Karpas-422 (cell line): Measurements from ENCODE around the gene COL8A2. TPM values are rescaled to one million over a fixed set of nuclear protein-coding genes. Genes with fewer than 3 reads are reported as not detected.

Source experiments
- DNase-seq: peaks from one replicate; pipeline ENCODE4 v3.0.0-alpha.2; 2015
- H2AFZ ChIP-seq: fragments of 200-600 bp; sonication (generic); 2 replicates; pipeline ENCODE4 v1.6.1; 2014; ENCODE audit warnings: antibody characterized with exemption, low read length, mixed read lengths
- H3K27ac ChIP-seq: fragments of 200-600 bp; sonication (generic); 2 replicates; pipeline ENCODE4 v1.5.1; 2014; ENCODE audit warnings: mild to moderate bottlenecking, low read length, moderate library complexity
- H3K27me3 ChIP-seq: fragments of 200-600 bp; sonication (generic); 2 replicates; pipeline ENCODE4 v1.6.1; 2014; ENCODE audit warnings: low read length, mixed read lengths
- H3K36me3 ChIP-seq: fragments of 200-600 bp; sonication (generic); 2 replicates; pipeline ENCODE4 v1.6.1; 2014; ENCODE audit warnings: low read length, mixed read lengths; ENCODE audit not compliant: insufficient read depth
- H3K4me1 ChIP-seq: fragments of 200-600 bp; sonication (generic); 2 replicates; pipeline ENCODE4 v1.6.1; 2014; ENCODE audit warnings: mild to moderate bottlenecking, low read length, mixed read lengths
- H3K4me2 ChIP-seq: fragments of 200-600 bp; sonication (generic); 2 replicates; pipeline ENCODE4 v1.6.1; 2014; ENCODE audit warnings: low read length, low read depth, mild to moderate bottlenecking; ENCODE audit not compliant: poor library complexity, severe bottlenecking
- H3K4me3 ChIP-seq: fragments of 200-600 bp; sonication (generic); 2 replicates; pipeline ENCODE4 v1.5.1; 2014; ENCODE audit warnings: mild to moderate bottlenecking, antibody characterized with exemption, low read length, mixed read lengths
- H3K79me2 ChIP-seq: fragments of 200-600 bp; sonication (generic); 2 replicates; pipeline ENCODE4 v1.6.1; 2014; ENCODE audit warnings: mild to moderate bottlenecking, low read length, mixed read lengths
- H3K9ac ChIP-seq: fragments of 200-600 bp; sonication (generic); 2 replicates; pipeline ENCODE4 v1.6.0; 2014; ENCODE audit warnings: low read length
- H3K9me2 ChIP-seq: fragments of 200-600 bp; sonication (generic), shearing (Covaris generic); replicated peaks from 2 replicates; pipeline ENCODE4 v1.6.0; 2014; ENCODE audit warnings: mild to moderate bottlenecking, low read length, moderate library complexity; ENCODE audit not compliant: insufficient read depth
- H3K9me3 ChIP-seq: fragments of 300-700, 200-600 bp; sonication (generic); 2 replicates; pipeline ENCODE4 v1.6.1; 2014; ENCODE audit warnings: low read length, mixed read lengths
- H4K20me1 ChIP-seq: fragments of 200-600 bp; sonication (generic); 2 replicates; pipeline ENCODE4 v1.6.1; 2014; ENCODE audit warnings: mild to moderate bottlenecking, antibody characterized with exemption, low read length, low read depth; ENCODE audit not compliant: insufficient read depth
- total RNA-seq: library from RNA; depleted of rRNA; stranded (reverse); fragments of >200 nt; shearing (Covaris generic); gene quantifications from 2 replicates; pipeline ENCODE4 v1.2.3, GENCODE V29; 2014; ENCODE audit warnings: low replicate concordance

COL8A2 gene
- total RNA-seq, 1 experiment from 2014 or later, result not detected

DNA sequence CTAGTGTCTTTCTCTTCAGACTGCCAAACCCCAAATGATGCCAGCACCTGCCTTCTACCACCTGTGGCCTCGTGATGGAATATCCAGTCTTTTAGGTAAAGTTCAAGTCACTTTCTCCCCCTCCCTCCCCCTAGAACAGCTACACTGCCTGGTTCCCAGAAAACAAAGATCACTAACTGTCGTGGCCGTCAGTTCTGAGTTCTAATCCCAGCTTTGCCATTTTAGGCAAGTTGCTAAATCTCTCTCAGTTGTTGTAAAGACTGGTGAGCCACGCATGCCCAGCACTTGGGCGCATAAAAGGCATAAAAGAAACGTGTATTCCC is 24.9 kb upstream of the COL8A2 start:
- Histone ChIP-seq H3K9ac (peak overlapping the region; percentile 58), H3K4me2 (peak overlapping the region; percentile 69), H3K9me3 (no peaks in the 10 kb centered on the region; the same call in 1 of the 2 replicates), H3K27me3 (no peaks in the 10 kb centered on the region), H3K4me3 (peak overlapping the region; percentile 56), H4K20me1 (no peaks in the 10 kb centered on the region), H3K27ac (peak overlapping the region; percentile 51), H3K9me2 (no peaks in the 10 kb centered on the region), H2AFZ (peak overlapping the region; percentile 62), H3K79me2 (peaks cover 34% of the 10 kb centered on the region), H3K36me3 (peaks cover 12% of the 10 kb centered on the region), H3K4me1 (peaks cover 35% of the 10 kb centered on the region)
- no peak for DNase-seq

DNA sequence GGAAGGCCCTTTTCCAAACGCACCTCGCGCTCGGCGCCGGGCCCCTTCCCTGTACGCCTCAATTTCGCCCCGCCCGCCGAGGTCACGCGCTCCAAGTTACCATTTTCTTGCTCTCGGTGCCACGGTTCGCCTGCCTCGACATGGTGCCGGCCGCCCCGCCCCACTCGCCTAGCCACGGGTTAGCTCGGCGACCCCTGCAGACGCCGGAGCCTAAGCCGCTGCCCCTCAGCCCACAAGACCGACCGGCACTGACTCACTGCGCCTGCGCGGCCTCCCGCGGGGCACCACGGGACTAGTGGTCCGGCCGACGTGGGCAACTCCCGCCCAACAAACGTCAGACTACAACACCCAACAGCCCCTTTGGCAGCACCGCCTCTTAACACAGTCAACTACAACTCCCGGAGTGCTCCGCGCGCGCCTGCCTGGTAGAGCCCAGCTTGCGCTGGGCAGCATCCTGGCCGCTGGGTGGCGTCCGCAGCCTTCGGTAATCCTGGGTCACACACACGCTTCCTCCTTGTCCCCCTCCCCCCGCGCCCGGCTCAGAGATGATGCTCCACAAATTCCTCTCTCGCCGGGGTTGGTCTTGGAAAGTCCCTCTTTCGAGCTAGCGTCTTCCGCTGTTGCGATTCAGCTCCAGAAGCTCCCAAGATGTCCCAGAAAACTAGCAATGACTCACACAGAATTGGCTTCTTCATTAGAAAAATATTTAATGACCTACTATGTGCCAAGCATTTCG is 24.4 kb upstream of the COL8A2 start, which contains the start of gene TRAPPC3:
TSS of gene TRAPPC3 (minus strand) at position 250 of the 736 bp plus-strand sequence. CDS start at position 142, 108 bp downstream.
- H3K36me3 ChIP-seq, result peaks cover 12% of the 10 kb centered on the region
- H3K27me3 ChIP-seq, result no peaks in the 10 kb centered on the region
- H3K9ac ChIP-seq, result peak within 1 kb of the TSS; percentile 77
- no peaks in the 10 kb centered on the region for H4K20me1 ChIP-seq
- peaks cover 33% of the 10 kb centered on the region for H3K4me1 ChIP-seq
- H3K27ac ChIP-seq, result peak within 1 kb of the TSS; percentile 51
- H3K4me2 ChIP-seq, result peak within 1 kb of the TSS; percentile 82
- H3K9me3 ChIP-seq, result no peaks in the 10 kb centered on the region; the same call in 1 of the 2 replicates
- DNase-seq, result peak; percentile 100
- peak within 1 kb of the TSS; percentile 68 for H2AFZ ChIP-seq
- peak within 1 kb of the TSS; percentile 82 for H3K4me3 ChIP-seq
- H3K79me2 ChIP-seq, result peaks cover 38% of the 10 kb centered on the region
- no peaks in the 10 kb centered on the region for H3K9me2 ChIP-seq

DNA sequence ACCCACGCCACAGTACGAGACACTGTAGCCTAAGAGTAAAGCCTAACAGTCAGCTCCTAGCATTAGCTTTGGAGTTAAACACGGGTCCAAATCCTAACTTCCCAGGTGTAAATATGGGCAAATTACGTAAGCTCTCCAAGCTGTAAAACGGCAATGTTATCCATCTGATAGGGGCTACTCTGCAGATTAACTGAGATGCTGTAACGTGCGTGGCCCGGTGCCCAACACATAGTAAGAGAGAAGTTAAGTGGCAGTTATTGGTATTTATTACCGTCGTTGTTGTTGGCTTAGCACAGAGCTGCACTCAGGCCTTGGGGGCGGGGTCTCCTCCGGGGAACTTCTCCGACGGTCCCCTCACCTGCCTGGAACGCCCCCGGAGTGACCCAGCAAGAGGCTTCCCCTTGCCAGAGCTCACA is 23.8 kb upstream of the COL8A2 start:
- Histone ChIP-seq H3K4me1 (peaks cover 33% of the 10 kb centered on the region), H2AFZ (peak overlapping the region; percentile 68; the same call in 1 of the 2 replicates), H3K9me2 (no peaks in the 10 kb centered on the region), H3K79me2 (peaks cover 43% of the 10 kb centered on the region), H3K27ac (no peak overlapping the region; the same call in 1 of the 2 replicates), H3K9me3 (no peaks in the 10 kb centered on the region; the same call in 1 of the 2 replicates), H3K27me3 (no peaks in the 10 kb centered on the region), H4K20me1 (no peaks in the 10 kb centered on the region), H3K36me3 (peaks cover 12% of the 10 kb centered on the region), H3K4me3 (peak overlapping the region; percentile 82), H3K4me2 (peak overlapping the region; percentile 82), H3K9ac (peak overlapping the region; percentile 77)
- DNase-seq, result no peak

DNA sequence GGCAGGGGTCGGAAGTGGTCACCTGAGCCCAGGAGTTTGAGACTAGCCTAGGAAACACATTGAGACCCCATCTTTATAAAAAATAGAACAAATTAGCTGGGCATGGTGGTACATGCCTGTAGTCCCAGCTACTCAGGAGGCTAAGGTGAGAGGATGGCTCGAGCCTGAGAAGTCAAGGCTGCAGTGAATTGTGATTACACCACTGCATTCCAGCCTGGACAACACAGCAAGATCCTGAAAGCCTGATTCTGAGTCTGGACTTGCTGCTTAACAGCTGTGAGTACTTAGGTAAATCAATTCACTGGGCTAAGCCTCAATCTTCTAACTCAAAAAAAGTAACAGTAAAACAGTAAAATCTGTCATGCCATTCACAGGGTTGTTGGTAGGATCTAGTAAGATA is 19.4 kb upstream of the COL8A2 start:
- Histone ChIP-seq H3K9ac (no peak overlapping the region), H3K4me1 (peaks cover 7% of the 10 kb centered on the region), H4K20me1 (peaks cover 6% of the 10 kb centered on the region; the same call in 1 of the 2 replicates), H3K27ac (no peak overlapping the region), H3K9me2 (no peaks in the 10 kb centered on the region), H3K9me3 (no peaks in the 10 kb centered on the region; the same call in 1 of the 2 replicates), H3K79me2 (peaks cover 81% of the 10 kb centered on the region), H3K4me3 (no peak overlapping the region), H3K36me3 (peaks cover 19% of the 10 kb centered on the region), H3K27me3 (no peaks in the 10 kb centered on the region), H3K4me2 (no peak overlapping the region), H2AFZ (no peak overlapping the region)
- no peak for DNase-seq

DNA sequence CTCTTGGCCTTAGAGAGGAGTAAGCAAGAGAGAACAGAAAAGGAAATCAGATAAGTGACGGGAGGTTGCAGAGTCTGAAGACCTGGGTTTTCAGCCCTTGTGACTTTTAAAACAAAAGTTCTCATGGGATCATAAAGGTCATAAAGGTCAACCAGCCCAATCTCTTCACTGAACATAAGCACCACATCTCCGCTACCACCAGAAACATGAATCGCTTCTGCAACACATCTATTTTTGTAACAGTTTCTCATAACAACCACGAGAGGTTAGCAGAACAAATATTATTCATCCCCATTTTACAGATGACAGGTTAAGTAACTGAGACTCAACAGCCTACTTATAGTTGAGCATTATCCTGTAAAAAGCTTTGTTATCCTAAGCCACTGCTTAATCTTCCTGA is 18.4 kb upstream of the COL8A2 start:
- peaks cover 22% of the 10 kb centered on the region for H3K36me3 ChIP-seq
- H3K79me2 ChIP-seq, result peaks cover 74% of the 10 kb centered on the region
- H3K9ac ChIP-seq, result no peak overlapping the region
- H3K9me3 ChIP-seq, result no peaks in the 10 kb centered on the region; the same call in 1 of the 2 replicates
- H3K9me2 ChIP-seq, result no peaks in the 10 kb centered on the region
- no peak for DNase-seq
- no peaks in the 10 kb centered on the region for H3K27me3 ChIP-seq
- no peak overlapping the region for H2AFZ ChIP-seq
- no peak overlapping the region for H3K27ac ChIP-seq
- H3K4me1 ChIP-seq, result peaks cover 4% of the 10 kb centered on the region
- H4K20me1 ChIP-seq, result peaks cover 6% of the 10 kb centered on the region; the same call in 1 of the 2 replicates
- H3K4me2 ChIP-seq, result no peak overlapping the region
- H3K4me3 ChIP-seq, result no peak overlapping the region

DNA sequence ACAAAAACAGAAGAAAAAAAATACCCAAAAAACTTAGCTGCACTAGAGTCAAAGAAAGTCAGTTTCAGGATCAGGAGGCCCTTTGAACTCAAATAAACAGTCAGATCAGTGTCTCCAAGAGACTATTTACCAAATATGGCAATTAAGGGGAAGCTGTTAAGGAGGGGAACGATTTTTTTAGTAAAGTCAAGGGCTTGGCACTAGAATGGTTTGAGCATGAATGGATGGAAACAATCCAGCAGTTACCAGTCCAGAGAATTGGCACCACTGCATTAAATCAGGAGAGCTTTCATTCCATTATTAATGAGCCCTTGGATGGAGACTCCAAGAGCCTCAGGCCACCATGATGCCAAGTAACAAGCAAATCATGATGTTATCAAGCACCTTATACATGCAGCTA is 17.1 kb upstream of the COL8A2 start:
- no peaks in the 10 kb centered on the region; the same call in 1 of the 2 replicates for H3K9me3 ChIP-seq
- H3K9ac ChIP-seq, result no peak overlapping the region
- peaks cover 61% of the 10 kb centered on the region for H3K79me2 ChIP-seq
- no peaks in the 10 kb centered on the region for H3K4me1 ChIP-seq
- peaks cover 23% of the 10 kb centered on the region for H3K36me3 ChIP-seq
- H4K20me1 ChIP-seq, result peaks cover 6% of the 10 kb centered on the region; the same call in 1 of the 2 replicates
- no peak overlapping the region for H3K4me3 ChIP-seq
- H3K4me2 ChIP-seq, result no peak overlapping the region
- DNase-seq, result no peak
- H3K27me3 ChIP-seq, result no peaks in the 10 kb centered on the region
- H3K27ac ChIP-seq, result no peak overlapping the region
- no peak overlapping the region for H2AFZ ChIP-seq
- no peaks in the 10 kb centered on the region for H3K9me2 ChIP-seq

DNA sequence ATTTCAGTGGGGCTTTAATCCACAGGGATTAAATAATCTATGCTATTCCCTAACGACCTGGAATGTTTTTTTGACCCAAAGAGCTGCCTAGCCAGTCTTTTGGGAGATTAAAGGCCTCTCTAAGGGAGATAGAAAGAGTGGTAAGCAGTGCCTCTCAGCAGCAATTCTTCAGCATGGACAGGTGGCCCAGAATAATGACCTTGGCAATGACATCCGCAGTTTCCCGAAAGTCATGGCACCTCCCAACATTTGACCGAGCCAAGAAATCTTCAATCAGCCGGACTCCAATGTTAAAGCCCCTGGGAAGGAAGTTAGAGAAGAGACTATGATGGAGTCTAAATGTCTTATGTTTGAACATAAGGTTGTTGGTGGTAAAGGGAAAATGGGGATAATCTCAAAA is 14.5 kb upstream of the COL8A2 start:
- Histone ChIP-seq H3K79me2 (peaks cover 45% of the 10 kb centered on the region), H3K9me2 (no peaks in the 10 kb centered on the region), H3K4me3 (no peak overlapping the region), H3K36me3 (peaks cover 16% of the 10 kb centered on the region), H3K27ac (no peak overlapping the region), H3K27me3 (no peaks in the 10 kb centered on the region), H3K9me3 (no peaks in the 10 kb centered on the region), H3K9ac (no peak overlapping the region), H3K4me2 (no peak overlapping the region), H3K4me1 (no peaks in the 10 kb centered on the region), H4K20me1 (peaks cover 6% of the 10 kb centered on the region; the same call in 1 of the 2 replicates), H2AFZ (no peak overlapping the region)
- no peak for DNase-seq

DNA sequence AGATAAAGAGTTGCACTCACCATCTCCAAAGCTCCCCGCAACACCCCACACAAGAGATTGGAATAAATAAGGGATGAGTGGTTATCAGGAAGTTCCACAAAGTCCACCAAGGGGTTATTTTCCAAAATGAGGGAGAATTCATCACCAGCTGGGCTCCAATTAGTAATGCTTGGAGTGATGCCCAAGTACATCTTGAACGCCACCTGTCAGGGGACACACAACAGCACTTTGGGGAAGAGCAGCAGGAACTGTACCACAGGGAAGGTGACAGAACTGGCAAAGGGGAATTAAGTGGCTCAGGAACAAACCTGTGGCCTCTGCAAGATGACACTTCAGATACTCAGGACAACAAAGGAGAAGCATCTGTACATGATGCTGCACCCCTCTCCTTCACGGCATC is 12.8 kb upstream of the COL8A2 start:
- peaks cover 6% of the 10 kb centered on the region; the same call in 1 of the 2 replicates for H4K20me1 ChIP-seq
- no peaks in the 10 kb centered on the region for H3K9me2 ChIP-seq
- peaks cover 29% of the 10 kb centered on the region for H3K79me2 ChIP-seq
- H3K9me3 ChIP-seq, result no peaks in the 10 kb centered on the region
- H3K4me2 ChIP-seq, result no peak overlapping the region
- H3K4me1 ChIP-seq, result no peaks in the 10 kb centered on the region
- H3K27me3 ChIP-seq, result no peaks in the 10 kb centered on the region
- peaks cover 16% of the 10 kb centered on the region for H3K36me3 ChIP-seq
- no peak overlapping the region for H3K9ac ChIP-seq
- no peak overlapping the region for H3K27ac ChIP-seq
- no peak for DNase-seq
- no peak overlapping the region for H2AFZ ChIP-seq
- no peak overlapping the region for H3K4me3 ChIP-seq
